GM12878 (cell line): Measurements from ENCODE around the gene CCDC74A. TPM values are rescaled to one million over a fixed set of nuclear protein-coding genes. Genes with fewer than 3 reads are reported as not detected.
"Not testable (repeated sequence)": the region's sequence is repeated elsewhere in the genome, so short reads cannot be mapped to it uniquely, and the experiment has no call there.

Source experiments
- ATAC-seq: fragments of 200-7000 bp; cut with Tn5 transposase; 3 replicates; pipeline ENCODE4 v1.9.1; 2020; ENCODE audit warnings: mild to moderate bottlenecking, moderate library complexity
- BruUV-seq: library from RNA; stranded (reverse); fragments of 400-500 nt; replicated peaks from 2 replicates; lab custom pipeline; 2021; lab: Mats Ljungman, UMichigan
- CTCF ChIA-PET: fragments of 300-600 bp; sonication (Branson Sonifier 250); formaldehyde crosslinking; extraction: SDS; loops from one replicate; lab custom pipeline; 2021; ENCODE audit warnings: inconsistent platforms; lab: Yijun Ruan, JAX
- POLR2A ChIA-PET: fragments of 350-600 bp; formaldehyde crosslinking; extraction: SDS; loops from one replicate; lab custom pipeline; 2021; ENCODE audit warnings: inconsistent platforms; lab: Charles Lee
- RAD21 ChIA-PET: fragments of 300-600 bp; sonication (Branson Sonifier 250); formaldehyde crosslinking; loops from one replicate; lab custom pipeline; 2023; ENCODE audit warnings: antibody characterized with exemption; ENCODE audit not compliant: unreplicated experiment; lab: Charles Lee
- SMC1A ChIA-PET: fragments of 300-600 bp; sonication (Branson Sonifier 250); formaldehyde crosslinking; loops from one replicate; lab custom pipeline; 2023; ENCODE audit not compliant: unreplicated experiment, uncharacterized antibody; lab: Charles Lee
- DNase-seq: peaks from one replicate; pipeline ENCODE4 v3.0.0-alpha.2; 2011; ENCODE audit warnings: low read depth, low spot score
- FAIRE-seq: peaks from 3 replicates; lab custom pipeline; 2011; peaks lifted over from hg19 to GRCh38; lab: Jason Lieb, UNC
- H2AFZ ChIP-seq: 2 replicates; pipeline ENCODE4 v1.6.0; 2011; ENCODE audit warnings: low read depth, low read length, control low read depth; ENCODE audit not compliant: control insufficient read depth
- H3K27ac ChIP-seq: 2 replicates; pipeline ENCODE4 v1.5.1; 2011; ENCODE audit warnings: control low read depth; ENCODE audit not compliant: control insufficient read depth, insufficient read depth
- H3K27me3 ChIP-seq, 2 experiments: replicated peaks in 1 of 2; 2 replicates each; pipeline versions ENCODE4 v1.6.0 to v1.6.1; 2011; ENCODE audit warnings: low read length in 1 of 2; ENCODE audit not compliant: control insufficient read depth in 2 of 2, insufficient read depth in 2 of 2
- H3K36me3 ChIP-seq, 2 experiments: 2 replicates each; pipeline ENCODE4 v1.5.1; 2011; ENCODE audit warnings: low read length in 1 of 2; ENCODE audit not compliant: control insufficient read depth in 2 of 2, insufficient read depth in 2 of 2
- H3K4me1 ChIP-seq: 2 replicates; pipeline ENCODE4 v1.6.1; 2011; ENCODE audit warnings: mild to moderate bottlenecking, low read length, moderate library complexity, mixed read lengths; ENCODE audit not compliant: control insufficient read depth, insufficient read depth
- H3K4me2 ChIP-seq: 2 replicates; pipeline ENCODE4 v1.6.0; 2011; ENCODE audit warnings: control low read depth; ENCODE audit not compliant: control insufficient read depth, insufficient read depth
- H3K4me3 ChIP-seq: fragments of 200-600 bp; sonication (generic); 2 replicates; pipeline ENCODE4 v1.5.1; 2016
- H3K79me2 ChIP-seq: 2 replicates; pipeline ENCODE4 v1.6.0; 2011; ENCODE audit warnings: low read length; ENCODE audit not compliant: control insufficient read depth, insufficient read depth
- H3K9ac ChIP-seq: 2 replicates; pipeline ENCODE4 v1.8.0; 2011; ENCODE audit warnings: low read length, control low read depth, mixed read lengths; ENCODE audit not compliant: control insufficient read depth, insufficient read depth
- H3K9me3 ChIP-seq: replicated peaks from 3 replicates; pipeline ENCODE4 v1.5.1; 2011; ENCODE audit warnings: mild to moderate bottlenecking, low read length; ENCODE audit not compliant: control insufficient read depth, insufficient read depth
- H4K20me1 ChIP-seq: 2 replicates; pipeline ENCODE4 v1.6.0; 2011; ENCODE audit not compliant: control insufficient read depth, insufficient read depth
- ELK1 ChIP-seq: IDR thresholded peaks from 2 replicates; pipeline ENCODE4 v1.6.1; 2012; ENCODE audit warnings: low read depth, low read length, improper control_type of control experiment
- EZH2 ChIP-seq: IDR thresholded peaks from 2 replicates; pipeline ENCODE4 v1.6.1; 2012; ENCODE audit warnings: low read depth, mild to moderate bottlenecking, control low read depth, inconsistent platforms, low read length, borderline replicate concordance; ENCODE audit not compliant: control insufficient read depth
- GATAD2B ChIP-seq: fragments of 450-650 bp; conservative IDR thresholded peaks from 2 replicates; pipeline ENCODE4 v1.6.1; 2017; ENCODE audit warnings: low read depth, mild to moderate bottlenecking, moderate library complexity
- JUNB ChIP-seq: IDR thresholded peaks from 2 replicates; pipeline ENCODE4 v1.6.1; 2016; ENCODE audit warnings: antibody characterized with exemption, mild to moderate bottlenecking
- KLF5 ChIP-seq: fragments of 450-650 bp; IDR thresholded peaks from 2 replicates; pipeline ENCODE4 v1.6.1; 2014; ENCODE audit warnings: mild to moderate bottlenecking; ENCODE audit not compliant: partially characterized antibody
- NBN ChIP-seq: fragments of 450-650 bp; IDR thresholded peaks from 2 replicates; pipeline ENCODE4 v1.6.1; 2016
- SREBF1 ChIP-seq: IDR thresholded peaks from 2 replicates; pipeline ENCODE4 v1.6.1; 2012; ENCODE audit warnings: mild to moderate bottlenecking, low read length
- USF2 ChIP-seq: IDR thresholded peaks from 2 replicates; pipeline ENCODE4 v1.6.1; 2011; ENCODE audit warnings: low read depth, low read length, improper control_type of control experiment, borderline replicate concordance
- ZNF207 ChIP-seq: fragments of 450-650 bp; IDR thresholded peaks from 2 replicates; pipeline ENCODE4 v1.6.1; 2014; ENCODE audit warnings: antibody characterized with exemption, mild to moderate bottlenecking, borderline replicate concordance
- ZNF274 ChIP-seq: IDR thresholded peaks from one replicate; pipeline ENCODE4 v1.8.0; 2011; ENCODE audit not compliant: insufficient read length, insufficient read depth
- WGBS: methylation state at CpG from one replicate; pipeline ENCODE4 v1.1.6; 2016; ENCODE audit warnings: low lambda C conversion rate; ENCODE audit not compliant: insufficient replicate concordance, insufficient coverage; ENCODE audit errors: missing lambda C conversion rate; 5-methylcytosine and 5-hydroxymethylcytosine counted together
- in situ Hi-C: fragments of 300-500 bp; cut with MboI; formaldehyde crosslinking; loops from 9 replicates; pipeline ENCODE4 v1.14.3; 2018; ENCODE audit warnings: mixed read lengths
- intact Hi-C: fragments of 100-400 bp; cut with micrococcal nuclease; formaldehyde crosslinking; loops from one replicate; pipeline ENCODE4 v1.14.2; 2022; ENCODE audit not compliant: unreplicated experiment
- polyA plus RNA-seq, 11 experiments: library from polyadenylated mRNA; depleted of rRNA in 4 of 11; unstranded in 6 of 11; stranded (reverse) in 5 of 11; fragments of >200 nt; fragmentation: Nextera tagmentation in 4 of 11; fragmentation: Illumina TruSeq in 1 of 11; extraction: Ambion mirVana in 4 of 11; extraction: Trizol in 1 of 11; gene quantifications; 1 replicate in 1 of 11; 2 replicates in 10 of 11; pipeline versions ENCODE4 v1.2.1 to v1.2.3, GENCODE V29; 2011 to 2016; ENCODE audit warnings: inconsistent platforms in 2 of 11, missing spikeins in 2 of 11, low read depth in 1 of 11
- total RNA-seq, 4 experiments: library from RNA; depleted of rRNA in 3 of 4; stranded (reverse); fragments of >200 nt in 3 of 4; fragmentation: Illumina TruSeq in 1 of 4; extraction: Trizol in 1 of 4; gene quantifications; 2 replicates each; pipeline versions ENCODE4 v1.2.1 to v1.2.3, GENCODE V29; 2013 to 2021

CCDC74A gene
- total and polyA plus RNA-seq, 10 of the 15 experiments (the other 5 are each of a cell fraction or from before 2014, with no cell fraction given) = 14.3 to 133 (median 64.2) TPM

GRCh38 chr2:131509615-131510014 is 18.1 kb upstream of the CCDC74A start:
- DNase-seq (no peak), FAIRE-seq (no peak), ATAC-seq (no peak)
- 87% methylated on average over 9 of the region's 9 CpGs for WGBS
- H3K9me3 ChIP-seq = no peaks in the 10 kb centered on the region
- no peaks in the 10 kb centered on the region for H4K20me1 ChIP-seq
- BruUV-seq = no TSS peak
- ChIA-PET POLR2A (no interaction called here), CTCF (no interaction called here)
- intact Hi-C loops (no loop called here), in situ Hi-C loops (no loop called here)
- H3K36me3 ChIP-seq = peaks cover 0 to 14% of the 10 kb centered on the region in 2 experiments; a peak in 3 of 4 replicates
- H3K9ac ChIP-seq = no peak overlapping the region
- H3K4me2 ChIP-seq = no peak overlapping the region
- H3K79me2 ChIP-seq = no peaks in the 10 kb centered on the region
- no peak overlapping the region for H2AFZ ChIP-seq
- peaks cover 9% of the 10 kb centered on the region for H3K4me1 ChIP-seq
- no peak overlapping the region for H3K4me3 ChIP-seq
- TF ChIP-seq ZNF274 = no peak
- no peak for TF ChIP-seq ZNF207
- no peak for TF ChIP-seq USF2
- no peak for TF ChIP-seq NBN
- no peak for TF ChIP-seq EZH2
- no peak for TF ChIP-seq KLF5
- TF ChIP-seq GATAD2B = no peak
- no peak for TF ChIP-seq ELK1
- TF ChIP-seq SREBF1 = no peak
- no peak for TF ChIP-seq JUNB
- TF ChIP-seq, all 136 proteins: peak for 0
- SMC1A ChIA-PET = no interaction called here
- Histone ChIP-seq H3K27ac (no peak overlapping the region), H3K27me3 (no peaks in the 10 kb centered on the region)
- RAD21 ChIA-PET = no interaction called here

DNA sequence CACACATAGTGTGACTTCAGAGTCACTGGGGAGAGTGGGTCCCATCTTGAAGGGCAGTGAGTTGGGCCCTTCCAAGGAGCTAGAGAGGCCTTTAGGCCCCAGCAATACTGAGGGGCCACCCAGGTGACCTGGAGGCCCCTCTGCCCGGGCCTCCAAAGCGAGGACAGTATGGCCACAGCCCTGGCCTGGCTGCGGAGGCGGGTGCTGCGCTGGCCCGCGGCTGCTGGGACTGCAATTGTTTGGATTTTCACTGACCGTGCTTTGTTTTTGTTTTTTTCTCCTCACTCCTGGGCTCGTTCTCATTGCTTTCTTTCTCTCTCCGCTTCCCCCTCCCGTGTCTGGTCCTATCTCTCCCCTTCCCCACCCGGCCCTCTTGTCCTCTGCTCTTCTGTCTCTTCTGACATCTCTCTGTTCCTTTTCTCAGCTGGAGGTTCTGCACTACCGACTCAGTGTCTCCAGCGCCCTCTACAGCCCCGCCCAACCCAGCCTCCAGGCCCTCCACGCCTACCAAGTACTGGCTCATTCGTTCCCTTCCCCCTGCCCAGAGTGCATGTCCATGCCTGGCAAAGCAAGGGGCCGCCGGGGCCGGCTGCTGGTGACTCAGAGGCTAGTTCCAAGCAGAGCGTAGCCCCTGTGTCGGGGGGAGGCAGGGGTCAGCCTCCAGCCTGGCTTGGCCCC is 16.3 kb upstream of the CCDC74A start:
- in situ Hi-C loops, H3K27ac ChIP-seq, H3K79me2 ChIP-seq, H3K9me3 ChIP-seq, H4K20me1 ChIP-seq, H3K4me3 ChIP-seq, H2AFZ ChIP-seq, FAIRE-seq, BruUV-seq, H3K9ac ChIP-seq, H3K27me3 ChIP-seq, DNase-seq, H3K4me2 ChIP-seq, POLR2A ChIA-PET, SMC1A ChIA-PET, RAD21 ChIA-PET, intact Hi-C loops, CTCF ChIA-PET: not testable (repeated sequence)
- Histone ChIP-seq H3K4me1 (peaks cover 16% of the 10 kb centered on the region), H3K36me3 (peaks cover 0 to 17% of the 10 kb centered on the region in 2 experiments; a peak in 3 of 4 replicates)
- 83% methylated on average over 16 of the region's 22 CpGs for WGBS
- 0 out of 3 replicates have a peak, but pooled peaks have one; percentile 11 for ATAC-seq
